Kidney tubule cell (primary cell): Measurements from ENCODE around the gene PCDHB11.
"Not testable (repeated sequence)": the region's sequence is repeated elsewhere in the genome, so short reads cannot be mapped to it uniquely, and the experiment has no call there.

Experiments
- DNase-seq: peaks from one replicate; pipeline ENCODE4 v3.0.0-alpha.2; 2018; ENCODE audit warnings: low spot score

Gene PCDHB11

DNA sequence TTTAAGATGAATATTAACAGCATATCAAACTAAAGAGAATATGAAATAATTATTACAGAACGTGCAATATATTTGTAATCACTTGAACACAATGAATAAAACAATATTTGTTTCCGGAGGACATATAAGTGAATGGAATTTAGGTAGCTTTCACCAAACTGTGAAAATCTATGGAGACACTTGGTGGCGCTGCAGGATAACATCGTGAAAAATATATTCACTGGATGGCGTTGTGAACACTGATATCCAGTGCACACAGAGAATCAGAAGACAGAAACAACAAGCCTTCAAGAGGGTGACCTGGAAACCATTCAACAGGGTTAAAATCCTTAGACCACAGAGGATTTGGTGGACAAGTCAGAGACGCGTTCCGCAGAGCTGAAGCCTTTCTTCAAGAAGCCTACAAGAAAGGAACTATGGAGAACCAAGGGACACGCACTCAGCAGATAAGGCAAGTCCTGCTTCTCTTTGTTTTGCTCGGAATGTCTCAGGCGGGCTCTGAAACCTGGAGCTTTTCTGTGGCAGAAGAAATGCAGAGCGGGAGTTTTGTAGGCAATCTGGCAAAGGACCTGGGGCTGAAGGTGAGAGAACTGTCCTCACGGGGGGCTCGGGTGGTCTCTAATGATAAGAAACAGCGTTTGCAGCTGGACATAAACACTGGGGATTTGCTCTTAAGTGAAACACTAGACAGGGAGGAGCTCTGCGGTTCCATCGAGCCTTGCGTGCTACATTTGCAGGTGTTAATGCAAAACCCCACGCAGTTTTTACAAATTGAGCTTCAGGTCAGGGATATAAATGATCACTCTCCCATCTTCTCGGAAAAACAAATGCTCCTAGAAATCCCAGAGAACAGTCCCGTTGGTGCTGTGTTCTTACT, at the start of gene PCDHB11:
Gene PCDHB11 (plus strand): TSS at position 269 of the 877 bp plus-strand sequence. CDS start 148 bp downstream, at position 417.
- no peak for DNase-seq

DNA sequence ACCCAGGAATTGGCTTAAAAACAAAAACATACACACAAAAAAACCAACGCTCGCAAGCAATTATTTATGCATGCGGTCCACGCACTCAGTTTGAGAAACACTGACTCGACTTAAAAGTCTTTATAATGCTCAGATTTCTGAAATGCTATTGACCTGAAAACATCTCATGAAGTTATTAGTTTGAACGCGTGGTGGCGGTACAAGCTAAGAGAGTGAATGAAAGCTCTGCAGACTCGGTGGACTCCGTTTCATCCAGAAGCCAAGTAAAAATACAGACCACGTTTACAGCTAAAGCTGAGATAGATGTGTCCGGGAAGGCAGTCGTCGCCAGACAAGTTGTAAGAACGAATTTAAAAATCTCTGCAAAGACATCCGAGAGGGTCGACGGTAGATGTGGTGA, 49.6 kb upstream of the PCDHB11 start, which contains the start of gene PCDHB6:
Gene PCDHB6 (plus strand): TSS at position 246 of the 400 bp plus-strand sequence. CDS start 201 bp downstream, outside the sequence.
- peak; percentile 36 for DNase-seq

DNA sequence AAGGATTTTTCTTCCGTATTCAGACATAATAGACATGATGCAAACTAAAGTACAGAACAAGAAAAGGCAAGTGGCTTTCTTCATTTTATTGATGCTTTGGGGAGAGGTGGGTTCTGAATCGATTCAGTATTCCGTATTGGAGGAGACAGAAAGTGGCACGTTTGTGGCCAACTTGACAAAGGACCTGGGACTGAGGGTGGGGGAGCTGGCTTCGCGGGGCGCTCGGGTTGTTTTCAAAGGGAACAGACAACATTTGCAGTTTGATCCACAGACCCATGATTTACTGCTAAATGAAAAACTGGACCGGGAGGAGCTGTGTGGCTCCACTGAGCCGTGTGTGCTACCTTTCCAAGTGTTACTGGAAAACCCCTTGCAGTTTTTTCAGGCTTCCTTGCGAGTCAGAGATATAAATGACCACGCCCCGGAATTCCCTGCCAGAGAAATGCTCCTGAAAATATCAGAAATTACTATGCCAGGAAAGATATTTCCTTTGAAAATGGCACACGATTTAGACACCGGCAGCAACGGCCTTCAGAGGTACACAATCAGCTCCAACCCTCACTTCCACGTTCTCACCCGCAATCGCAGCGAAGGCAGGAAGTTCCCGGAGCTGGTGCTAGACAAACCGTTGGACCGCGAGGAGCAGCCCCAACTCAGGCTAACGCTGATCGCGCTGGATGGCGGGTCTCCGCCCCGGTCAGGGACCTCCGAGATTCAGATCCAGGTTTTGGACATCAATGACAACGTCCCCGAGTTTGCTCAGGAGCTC, 49.0 kb upstream of the PCDHB11 start:
- DNase-seq: no peak

- no peak for DNase-seq
Observed at GRCh38 chr5:141150993-141151325, 48.5 kb upstream of the PCDHB11 start.

GRCh38 chr5:141151632-141152031, 47.8 kb upstream of the PCDHB11 start:
- not testable (repeated sequence) for DNase-seq

- not testable (repeated sequence) for DNase-seq
Observed at GRCh38 chr5:141152096-141152495, 47.3 kb upstream of the PCDHB11 start.

GRCh38 chr5:141155540-141156374, 43.7 kb upstream of the PCDHB11 start:
- no peak for DNase-seq

GRCh38 chr5:141157356-141157755, 42.1 kb upstream of the PCDHB11 start:
- DNase-seq: not testable (repeated sequence)

DNA sequence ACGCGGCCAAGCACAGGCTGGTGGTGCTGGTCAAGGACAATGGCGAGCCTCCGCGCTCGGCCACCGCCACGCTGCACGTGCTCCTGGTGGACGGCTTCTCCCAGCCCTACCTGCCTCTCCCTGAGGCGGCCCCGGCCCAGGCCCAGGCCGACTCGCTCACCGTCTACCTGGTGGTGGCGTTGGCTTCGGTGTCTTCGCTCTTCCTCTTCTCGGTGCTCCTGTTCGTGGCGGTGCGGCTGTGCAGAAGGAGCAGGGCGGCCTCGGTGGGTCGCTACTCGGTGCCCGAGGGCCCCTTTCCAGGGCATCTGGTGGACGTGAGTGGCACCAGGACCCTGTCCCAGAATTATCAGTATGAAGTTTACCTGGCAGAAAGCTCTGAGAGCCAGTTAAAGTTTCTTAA, 41.5 kb upstream of the PCDHB11 start:
- DNase-seq: not testable (repeated sequence)

DNA sequence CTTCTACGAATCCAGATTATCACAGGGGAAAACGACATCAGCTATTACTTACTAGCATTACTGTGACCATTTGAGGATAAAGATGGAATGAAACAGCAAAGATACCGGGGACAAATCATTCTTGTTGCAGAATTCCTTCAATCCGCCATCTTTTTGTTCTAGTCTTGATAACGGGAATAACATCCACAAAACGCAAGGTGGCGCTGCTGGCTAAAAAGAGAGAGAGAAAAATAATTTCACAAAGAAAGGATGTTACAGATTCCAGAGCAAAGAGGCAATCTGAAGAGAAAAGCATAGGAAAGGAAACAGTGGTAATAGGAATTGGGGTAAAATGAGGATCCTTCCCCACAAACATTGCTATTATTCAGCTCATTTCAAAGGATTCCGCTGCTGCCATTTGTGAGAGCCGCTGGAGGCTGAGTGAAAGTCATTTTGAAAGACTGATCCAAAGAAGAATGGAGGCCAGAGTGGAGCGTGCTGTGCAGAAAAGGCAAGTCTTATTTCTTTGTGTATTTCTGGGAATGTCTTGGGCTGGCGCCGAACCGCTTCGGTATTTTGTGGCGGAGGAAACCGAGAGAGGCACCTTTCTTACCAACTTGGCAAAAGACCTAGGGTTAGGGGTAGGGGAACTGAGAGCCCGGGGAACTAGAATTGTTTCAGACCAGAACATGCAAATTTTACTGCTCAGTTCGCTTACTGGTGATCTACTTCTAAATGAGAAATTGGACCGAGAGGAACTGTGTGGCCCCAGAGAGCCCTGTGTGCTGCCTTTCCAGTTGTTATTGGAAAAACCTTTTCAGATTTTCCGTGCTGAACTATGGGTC, 26.8 kb upstream of the PCDHB11 start, which contains the start of gene PCDHB7:
Gene PCDHB7 (plus strand): TSS at position 264 of the 824 bp plus-strand sequence. CDS start 192 bp downstream, at position 456.
- DNase-seq: peak; percentile 32

DNA sequence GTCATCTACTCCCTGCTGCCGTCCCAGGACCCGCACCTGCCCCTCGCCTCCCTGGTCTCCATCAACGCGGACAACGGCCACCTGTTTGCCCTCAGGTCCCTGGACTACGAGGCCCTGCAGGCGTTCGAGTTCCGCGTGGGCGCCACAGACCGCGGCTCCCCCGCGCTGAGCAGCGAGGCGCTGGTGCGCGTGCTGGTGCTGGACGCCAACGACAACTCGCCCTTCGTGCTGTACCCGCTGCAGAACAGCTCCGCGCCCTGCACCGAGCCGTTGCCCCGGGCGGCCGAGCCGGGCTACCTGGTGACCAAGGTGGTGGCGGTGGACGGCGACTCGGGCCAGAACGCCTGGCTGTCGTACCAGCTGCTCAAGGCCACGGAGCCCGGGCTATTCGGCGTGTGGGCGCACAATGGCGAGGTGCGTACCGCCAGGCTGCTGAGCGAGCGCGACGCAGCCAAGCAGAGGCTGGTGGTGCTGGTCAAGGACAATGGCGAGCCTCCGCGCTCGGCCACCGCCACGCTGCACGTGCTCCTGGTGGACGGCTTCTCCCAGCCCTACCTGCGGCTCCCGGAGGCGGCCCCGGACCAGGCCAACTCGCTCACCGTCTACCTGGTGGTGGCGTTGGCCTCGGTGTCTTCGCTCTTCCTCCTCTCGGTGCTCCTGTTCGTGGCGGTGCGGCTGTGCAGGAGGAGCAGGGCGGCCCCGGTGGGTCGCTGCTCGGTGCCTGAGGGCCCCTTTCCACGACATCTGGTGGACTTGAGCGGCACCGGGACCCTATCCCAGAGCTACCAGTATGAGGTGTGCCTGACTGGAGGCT, 24.9 kb upstream of the PCDHB11 start:
- DNase-seq: not testable (repeated sequence)

DNA sequence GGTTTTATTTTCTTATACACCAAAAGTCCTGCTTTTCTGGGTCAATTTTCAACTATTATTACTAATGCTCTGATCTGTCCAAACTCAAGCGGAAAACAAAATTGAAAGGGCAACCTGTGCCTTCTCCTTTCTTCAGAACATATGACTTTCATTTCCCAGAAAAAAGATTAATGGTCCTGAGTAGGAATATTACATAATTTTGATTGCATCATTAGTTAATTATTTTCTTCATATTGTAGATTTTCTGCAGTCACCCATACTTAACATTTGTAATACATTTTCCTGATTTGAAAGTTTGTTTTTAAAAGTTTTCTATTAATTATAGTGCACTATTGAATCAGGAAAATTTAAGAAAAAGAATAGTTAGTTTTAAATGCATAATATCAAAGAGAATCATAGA, 23.5 kb upstream of the PCDHB11 start:
- no peak for DNase-seq

DNA sequence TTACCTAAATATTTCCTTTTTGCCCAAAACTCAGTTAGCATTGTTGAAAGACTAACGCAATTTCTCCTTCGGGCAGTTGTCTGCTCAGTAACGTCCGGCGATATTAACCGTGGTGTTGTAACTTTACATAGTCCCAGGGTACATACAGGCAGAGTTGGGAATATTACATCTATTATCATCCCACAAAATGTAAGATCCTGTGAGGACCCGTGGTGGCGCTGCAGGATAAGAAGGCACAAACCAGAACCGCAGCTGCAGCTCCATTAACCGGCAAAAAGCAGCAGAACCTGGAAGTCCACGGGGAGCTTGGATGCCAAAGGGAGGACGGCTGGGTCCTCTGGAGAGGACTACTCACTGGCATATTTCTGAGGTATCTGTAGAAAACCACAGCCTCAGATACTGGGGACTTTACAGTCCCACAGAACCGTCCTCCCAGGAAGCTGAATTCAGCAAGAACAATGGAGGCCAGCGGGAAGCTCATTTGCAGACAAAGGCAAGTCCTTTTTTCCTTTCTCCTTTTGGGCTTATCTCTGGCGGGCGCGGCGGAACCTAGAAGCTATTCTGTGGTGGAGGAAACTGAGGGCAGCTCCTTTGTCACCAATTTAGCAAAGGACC, 21.7 kb upstream of the PCDHB11 start, which contains the start of gene PCDHB8:
Gene PCDHB8 (plus strand): TSS at position 214 of the 615 bp plus-strand sequence. CDS start 245 bp downstream, at position 459.
- DNase-seq: not testable (repeated sequence)

- DNase-seq: not testable (repeated sequence)
Observed at GRCh38 chr5:141179371-141179770, 20.1 kb upstream of the PCDHB11 start.

- not testable (repeated sequence) for DNase-seq
Observed at GRCh38 chr5:141179876-141180275, 19.6 kb upstream of the PCDHB11 start.

DNA sequence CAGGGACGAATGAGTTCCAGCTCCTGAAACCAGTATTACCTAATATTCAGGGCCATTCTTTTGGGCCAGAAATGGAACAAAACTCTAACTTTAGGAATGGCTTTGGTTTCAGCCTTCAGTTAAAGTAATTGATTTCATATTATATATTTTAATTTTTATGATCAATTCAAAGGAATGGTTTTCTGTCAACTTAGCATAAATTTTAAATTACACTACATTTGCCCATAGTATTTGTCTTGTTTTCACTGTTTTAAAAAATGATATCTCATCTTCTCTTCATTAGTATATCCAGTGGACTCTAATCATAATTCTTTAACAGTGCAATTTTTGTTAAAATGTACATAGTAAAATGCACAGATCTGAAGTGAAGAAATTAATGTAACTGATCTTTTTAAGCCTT, 19.1 kb upstream of the PCDHB11 start:
- DNase-seq: no peak

- DNase-seq: peak; percentile 39
Observed at GRCh38 chr5:141182248-141182647, 17.2 kb upstream of the PCDHB11 start, which contains the start of gene PCDHB16. PCDHB16 (plus strand) TSS chr5:141182387; CDS start chr5:141182560, 173 bp downstream.

- DNase-seq: not testable (repeated sequence)
Observed at GRCh38 chr5:141184117-141184855, 15.1 kb upstream of the PCDHB11 start.
